Brain microvascular endothelial cell (primary cell): ENCODE measurements around the gene AKAP13.

ENCODE experiments used
- DNase-seq: peaks from one replicate; pipeline ENCODE4 v3.0.0-alpha.2; 2020
- H3K27ac ChIP-seq: fragments of 250-450 bp; sonication (Bioruptor Pico); 2 replicates; pipeline ENCODE4 v1.5.1; 2020; ENCODE audit warnings: mild to moderate bottlenecking, moderate library complexity
- H3K27me3 ChIP-seq: fragments of 250-450 bp; sonication (Bioruptor Pico); replicated peaks from 2 replicates; pipeline ENCODE4 v1.5.1; 2020; ENCODE audit warnings: mild to moderate bottlenecking
- H3K36me3 ChIP-seq: fragments of 250-450 bp; sonication (Bioruptor Pico); replicated peaks from 2 replicates; pipeline ENCODE4 v1.5.1; 2020; ENCODE audit warnings: mild to moderate bottlenecking
- H3K4me3 ChIP-seq: 2 replicates; pipeline ENCODE4 v1.5.1; 2011; ENCODE audit warnings: low read depth, mild to moderate bottlenecking, control low read depth, low read length, moderate library complexity
- in situ Hi-C: cut with HindIII; loops from 2 replicates; pipeline ENCODE4 v1.10.0; 2017; ENCODE audit warnings: low sequenced_read_pairs, low pct_ligation_motif_present
- TF ChIP-seq, protein P1 (sequence below): IDR thresholded peaks from 2 replicates; pipeline ENCODE4 v1.5.1; 2011; ENCODE audit warnings: low read depth, mild to moderate bottlenecking, moderate library complexity, low read length, control low read depth, inconsistent platforms; ENCODE audit errors: missing control alignments

AKAP13 gene

DNA sequence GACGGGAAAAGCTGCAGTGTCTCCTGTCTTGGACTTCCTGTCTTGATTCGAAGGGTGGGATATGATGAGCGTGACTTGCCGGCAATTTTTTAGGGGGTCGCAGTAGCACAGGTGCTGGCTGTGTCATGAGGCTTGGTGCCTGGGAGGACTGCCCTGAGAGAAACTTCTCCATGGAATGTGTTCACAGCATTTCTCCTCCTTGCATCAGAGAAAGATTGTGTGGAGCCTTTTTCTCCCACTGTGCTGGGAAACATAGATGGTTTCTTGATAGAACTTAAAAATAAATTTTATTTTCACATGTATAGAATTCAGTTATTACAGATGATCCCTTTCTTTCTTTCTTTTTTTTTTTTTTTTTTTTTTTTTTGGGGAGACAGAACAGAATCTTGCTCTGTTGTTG, 292.9 kb downstream of the AKAP13 start:
- Histone ChIP-seq H3K27ac (no peak overlapping the region), H3K4me3 (no peak overlapping the region), H3K27me3 (no peaks in the 10 kb centered on the region), H3K36me3 (peaks cover 22% of the 10 kb centered on the region)
- in situ Hi-C loops, result no loop called here
- TF ChIP-seq, protein P1, sequence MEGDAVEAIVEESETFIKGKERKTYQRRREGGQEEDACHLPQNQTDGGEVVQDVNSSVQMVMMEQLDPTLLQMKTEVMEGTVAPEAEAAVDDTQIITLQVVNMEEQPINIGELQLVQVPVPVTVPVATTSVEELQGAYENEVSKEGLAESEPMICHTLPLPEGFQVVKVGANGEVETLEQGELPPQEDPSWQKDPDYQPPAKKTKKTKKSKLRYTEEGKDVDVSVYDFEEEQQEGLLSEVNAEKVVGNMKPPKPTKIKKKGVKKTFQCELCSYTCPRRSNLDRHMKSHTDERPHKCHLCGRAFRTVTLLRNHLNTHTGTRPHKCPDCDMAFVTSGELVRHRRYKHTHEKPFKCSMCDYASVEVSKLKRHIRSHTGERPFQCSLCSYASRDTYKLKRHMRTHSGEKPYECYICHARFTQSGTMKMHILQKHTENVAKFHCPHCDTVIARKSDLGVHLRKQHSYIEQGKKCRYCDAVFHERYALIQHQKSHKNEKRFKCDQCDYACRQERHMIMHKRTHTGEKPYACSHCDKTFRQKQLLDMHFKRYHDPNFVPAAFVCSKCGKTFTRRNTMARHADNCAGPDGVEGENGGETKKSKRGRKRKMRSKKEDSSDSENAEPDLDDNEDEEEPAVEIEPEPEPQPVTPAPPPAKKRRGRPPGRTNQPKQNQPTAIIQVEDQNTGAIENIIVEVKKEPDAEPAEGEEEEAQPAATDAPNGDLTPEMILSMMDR, result no peak
- DNase-seq, result no peak

- no peak for DNase-seq
- H3K27me3 ChIP-seq, result no peaks in the 10 kb centered on the region
- in situ Hi-C loops, result no loop called here
- H3K27ac ChIP-seq, result no peak overlapping the region
- no peak overlapping the region for H3K4me3 ChIP-seq
- H3K36me3 ChIP-seq, result peaks cover 14% of the 10 kb centered on the region
- TF ChIP-seq, protein P1, result no peak
These were observed 296.1 kb downstream of the AKAP13 start for GRCh38 chr15:85676342-85677098.

DNA sequence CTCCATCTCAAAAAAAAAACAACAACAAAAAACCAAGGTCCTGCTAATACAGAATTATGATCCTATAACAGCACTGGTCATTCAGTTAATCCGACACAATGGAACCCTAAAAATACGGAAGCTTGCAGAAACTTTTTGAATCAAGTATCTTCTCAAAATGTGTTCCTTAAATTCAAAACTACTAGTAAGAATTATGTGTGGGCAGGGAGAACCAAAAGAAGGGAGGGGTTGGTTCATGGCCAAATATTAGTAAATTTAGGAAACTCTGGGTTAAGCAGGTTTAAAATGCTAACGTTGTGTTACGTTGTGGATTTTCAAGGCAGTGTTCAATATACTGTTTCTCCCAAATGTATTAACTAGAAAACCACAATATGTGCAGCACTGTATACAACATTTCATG, 298.8 kb downstream of the AKAP13 start:
- in situ Hi-C loops, result no loop called here
- no peak overlapping the region for H3K27ac ChIP-seq
- TF ChIP-seq, protein P1, result no peak
- H3K36me3 ChIP-seq, result peaks cover 17% of the 10 kb centered on the region
- no peak overlapping the region for H3K4me3 ChIP-seq
- H3K27me3 ChIP-seq, result no peaks in the 10 kb centered on the region
- DNase-seq, result no peak

DNA sequence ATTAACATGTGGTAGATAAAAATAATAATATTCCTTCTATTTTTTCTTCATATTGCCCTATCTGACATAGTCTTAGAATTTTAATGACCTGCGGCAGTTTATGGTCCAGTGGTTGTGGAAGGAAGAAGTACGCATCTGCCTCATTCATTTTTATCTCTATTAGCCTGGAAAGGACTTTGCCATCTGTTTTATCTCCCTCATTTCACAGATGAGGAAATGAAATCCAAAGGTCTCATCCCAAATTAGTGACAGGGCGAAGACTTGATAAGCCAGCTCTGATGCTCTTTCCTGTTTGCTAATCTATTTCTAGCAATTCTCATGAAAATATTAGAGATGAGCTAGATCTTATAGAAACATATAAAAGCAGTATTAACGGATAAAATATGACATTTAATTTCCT, 301.0 kb downstream of the AKAP13 start:
- TF ChIP-seq, protein P1, result no peak
- DNase-seq, result no peak
- Histone ChIP-seq H3K27me3 (no peaks in the 10 kb centered on the region), H3K36me3 (peaks cover 31% of the 10 kb centered on the region), H3K27ac (no peak overlapping the region), H3K4me3 (no peak overlapping the region)
- in situ Hi-C loops, result no loop called here

- DNase-seq, result no peak
- Histone ChIP-seq H3K27ac (no peak overlapping the region), H3K36me3 (peaks cover 35% of the 10 kb centered on the region), H3K4me3 (no peak overlapping the region), H3K27me3 (no peaks in the 10 kb centered on the region)
- TF ChIP-seq, protein P1, result no peak
- in situ Hi-C loops, result no loop called here
These were observed 303.8 kb downstream of the AKAP13 start for GRCh38 chr15:85684174-85684710.
